Epithelial cell of proximal tubule (primary cell): Measurements from ENCODE around the gene SUZ12. TPM values are rescaled to one million over a fixed set of nuclear protein-coding genes. Genes with fewer than 3 reads are reported as not detected.
"Not testable (repeated sequence)": the region's sequence is repeated elsewhere in the genome, so short reads cannot be mapped to it uniquely, and the experiment has no call there.

ENCODE experiments used
- DNase-seq: peaks from one replicate; pipeline ENCODE4 v3.0.0-alpha.2; 2011; ENCODE audit warnings: low read depth
- H3K4me3 ChIP-seq: 2 replicates; pipeline ENCODE4 v1.5.1; 2011; ENCODE audit warnings: low read depth, mild to moderate bottlenecking, low read length
- total RNA-seq: library from RNA; depleted of rRNA; stranded (reverse); fragments of >200 nt; gene quantifications from 2 replicates; pipeline ENCODE4 v1.2.3, GENCODE V29; 2015
- TF ChIP-seq, protein P1 (sequence below): conservative IDR thresholded peaks from 2 replicates; pipeline ENCODE4 v1.5.1; 2012; ENCODE audit warnings: low read depth, mild to moderate bottlenecking, low read length

Gene SUZ12
- total RNA-seq, 1 donor from 2014 or later = 10.1 TPM

DNA sequence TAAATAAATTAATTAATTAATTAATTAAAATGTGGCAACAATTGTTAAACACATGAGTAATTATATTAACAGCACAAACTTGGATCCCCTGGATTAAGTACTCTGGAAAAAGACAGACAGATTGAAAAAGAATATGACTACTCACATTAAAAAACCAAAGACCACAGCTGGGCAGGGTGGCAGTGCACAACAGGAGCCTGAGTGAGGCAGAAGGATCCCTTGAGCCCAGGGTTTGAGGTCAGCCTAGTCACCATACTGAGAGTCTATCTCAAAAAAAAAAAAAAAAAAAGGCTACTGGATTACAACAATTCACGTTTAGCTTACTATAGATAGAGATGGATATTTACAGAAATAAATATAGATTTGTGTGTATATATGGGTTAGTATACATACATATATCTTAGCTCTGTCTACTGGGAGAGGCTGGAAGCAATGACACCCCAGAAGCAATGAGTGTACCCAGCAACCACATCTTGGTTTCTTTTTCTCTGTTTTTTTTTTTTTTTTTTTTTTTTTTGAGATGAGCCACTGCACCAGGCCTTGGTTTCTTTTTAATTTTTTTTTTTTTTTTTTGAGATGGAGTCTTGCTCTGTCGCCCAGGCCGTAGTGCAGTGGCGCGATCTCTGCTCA, 10.6 kb upstream of the SUZ12 start:
- DNase-seq = no peak
- no peak overlapping the region for H3K4me3 ChIP-seq
- TF ChIP-seq, protein P1, sequence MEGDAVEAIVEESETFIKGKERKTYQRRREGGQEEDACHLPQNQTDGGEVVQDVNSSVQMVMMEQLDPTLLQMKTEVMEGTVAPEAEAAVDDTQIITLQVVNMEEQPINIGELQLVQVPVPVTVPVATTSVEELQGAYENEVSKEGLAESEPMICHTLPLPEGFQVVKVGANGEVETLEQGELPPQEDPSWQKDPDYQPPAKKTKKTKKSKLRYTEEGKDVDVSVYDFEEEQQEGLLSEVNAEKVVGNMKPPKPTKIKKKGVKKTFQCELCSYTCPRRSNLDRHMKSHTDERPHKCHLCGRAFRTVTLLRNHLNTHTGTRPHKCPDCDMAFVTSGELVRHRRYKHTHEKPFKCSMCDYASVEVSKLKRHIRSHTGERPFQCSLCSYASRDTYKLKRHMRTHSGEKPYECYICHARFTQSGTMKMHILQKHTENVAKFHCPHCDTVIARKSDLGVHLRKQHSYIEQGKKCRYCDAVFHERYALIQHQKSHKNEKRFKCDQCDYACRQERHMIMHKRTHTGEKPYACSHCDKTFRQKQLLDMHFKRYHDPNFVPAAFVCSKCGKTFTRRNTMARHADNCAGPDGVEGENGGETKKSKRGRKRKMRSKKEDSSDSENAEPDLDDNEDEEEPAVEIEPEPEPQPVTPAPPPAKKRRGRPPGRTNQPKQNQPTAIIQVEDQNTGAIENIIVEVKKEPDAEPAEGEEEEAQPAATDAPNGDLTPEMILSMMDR = no peak

DNA sequence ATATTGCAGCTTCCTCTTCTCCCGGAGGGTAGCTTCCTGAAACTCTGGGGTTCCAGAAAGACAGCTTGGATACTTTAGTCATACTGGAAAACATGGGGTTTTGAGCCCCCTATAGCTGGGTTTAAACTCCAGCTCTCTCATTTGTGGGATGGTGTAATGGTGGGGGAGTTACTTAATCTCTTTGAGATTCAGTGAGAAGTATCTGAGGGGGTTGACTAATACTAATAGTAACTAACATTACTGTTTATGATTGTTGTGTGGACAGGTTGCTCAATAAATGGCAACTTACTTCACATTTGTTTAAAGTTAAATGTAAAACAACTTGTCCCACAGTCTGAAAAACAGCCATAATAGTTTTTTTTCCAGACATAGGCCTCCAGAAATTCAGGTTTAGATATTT, 5.1 kb upstream of the SUZ12 start:
- H3K4me3 ChIP-seq = no peak overlapping the region
- TF ChIP-seq, protein P1 = no peak
- DNase-seq = no peak

DNA sequence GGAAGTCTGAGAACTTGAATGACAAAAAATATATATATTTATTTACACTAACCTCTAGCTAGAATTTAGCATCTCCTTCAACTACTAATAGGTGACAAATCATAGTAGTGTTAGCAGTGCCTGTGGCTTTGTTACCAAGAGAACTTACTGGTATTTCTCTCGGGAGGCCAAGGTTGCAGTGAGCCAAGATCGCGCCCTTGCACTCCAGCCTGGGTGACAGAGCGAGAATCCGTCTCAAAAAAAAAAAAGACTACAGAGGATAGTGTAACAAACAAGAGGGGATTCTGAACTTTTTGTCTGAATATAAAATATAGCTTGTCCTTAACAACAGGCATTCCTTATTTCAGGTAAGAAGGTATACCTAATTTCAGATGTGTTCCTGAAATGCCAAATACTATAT, 1.3 kb upstream of the SUZ12 start:
- TF ChIP-seq, protein P1 = no peak
- no peak for DNase-seq
- H3K4me3 ChIP-seq = no peak overlapping the region

DNA sequence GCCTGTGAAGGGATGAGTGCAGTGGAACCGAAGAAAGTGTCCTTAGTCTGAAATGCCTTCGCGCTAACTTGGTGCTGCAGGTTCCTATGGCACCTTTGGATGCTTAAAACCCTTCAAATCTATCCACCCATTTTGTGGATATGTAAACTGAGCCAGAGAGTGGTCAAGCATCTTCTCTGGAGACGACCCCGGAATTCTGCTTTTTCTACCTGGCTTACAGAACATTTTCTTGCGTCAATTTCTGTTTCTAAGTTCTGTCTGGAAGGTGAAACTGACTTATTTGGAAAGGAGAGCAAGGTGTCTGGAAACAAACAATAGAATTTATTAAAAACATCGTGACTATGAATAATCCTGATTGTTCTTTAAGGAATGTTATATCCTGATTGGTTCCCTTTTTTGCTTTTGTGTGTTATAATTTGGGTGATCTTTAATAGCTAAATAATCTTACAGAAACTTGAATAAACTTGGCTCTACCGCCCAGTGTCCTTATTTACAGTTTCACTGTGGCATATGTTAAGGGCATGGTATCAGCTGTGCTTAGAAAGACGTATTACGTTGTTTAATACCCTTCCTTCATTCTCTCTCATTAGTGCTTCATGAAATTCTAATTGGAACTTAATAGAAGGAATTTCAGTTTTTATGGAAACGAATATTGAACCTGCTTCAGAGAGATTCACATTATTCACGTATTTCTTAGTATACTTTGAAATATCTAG, 1.3 kb downstream of the SUZ12 start:
- not testable (repeated sequence) for DNase-seq
- H3K4me3 ChIP-seq = peak overlapping the region; percentile 51

DNA sequence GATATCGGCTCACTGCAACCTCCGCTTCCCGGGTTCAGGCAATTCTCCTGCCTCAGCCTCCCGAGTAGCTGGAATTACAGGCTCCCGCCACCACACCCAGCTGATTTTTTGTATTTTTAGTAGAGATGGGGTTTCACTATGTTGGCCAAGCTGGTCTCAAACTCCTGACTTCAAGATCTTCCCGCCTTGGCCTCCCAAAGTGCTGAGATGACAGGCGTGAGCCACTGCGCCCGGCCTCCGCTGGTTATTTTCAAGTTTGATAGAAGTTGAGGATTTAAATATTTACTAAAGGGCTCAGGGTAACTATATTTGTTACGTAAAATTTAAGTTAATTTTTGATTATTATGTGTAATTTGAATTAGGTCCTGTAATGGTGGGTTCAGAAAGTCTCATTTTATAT, 5.1 kb downstream of the SUZ12 start:
- H3K4me3 ChIP-seq, DNase-seq: not testable (repeated sequence)

DNA sequence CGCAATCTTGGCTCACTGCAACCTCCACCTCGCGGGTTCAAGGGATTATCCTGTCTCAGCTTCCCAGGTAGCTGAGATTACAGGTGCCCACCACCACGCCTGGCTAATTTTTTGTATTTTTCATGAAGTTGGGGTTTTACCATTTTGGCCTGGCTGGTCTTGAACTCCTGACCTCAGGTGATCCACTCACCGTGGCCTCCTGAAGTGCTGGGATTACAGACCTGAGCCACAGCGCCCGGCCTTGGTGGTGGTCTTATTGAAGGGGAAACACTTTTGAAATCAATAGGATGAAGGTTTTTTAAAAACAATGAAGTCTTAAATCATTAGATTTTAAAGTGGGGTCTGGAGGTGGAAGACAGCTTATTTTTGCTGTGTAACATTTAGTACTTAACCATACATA, 5.6 kb downstream of the SUZ12 start:
- DNase-seq, H3K4me3 ChIP-seq: not testable (repeated sequence)

DNA sequence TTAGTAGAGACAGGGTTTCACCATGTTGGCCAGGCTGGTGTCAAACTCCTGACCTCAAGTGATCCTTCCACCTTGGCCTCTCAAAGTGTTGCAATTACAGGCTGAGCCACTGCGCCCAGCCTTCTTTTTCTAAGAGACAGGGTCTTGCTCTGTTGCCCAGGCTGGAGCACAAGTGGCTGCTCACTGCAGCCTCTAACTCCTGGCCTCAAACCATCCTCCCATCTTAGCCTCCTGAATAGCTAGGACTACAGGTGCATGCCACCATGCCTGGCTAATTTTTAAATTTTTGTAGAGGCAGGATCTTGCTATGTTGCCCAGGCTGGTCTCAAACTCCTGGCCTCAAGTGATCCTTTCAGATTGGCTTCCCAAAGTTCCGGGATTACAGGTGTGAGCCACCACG, 15.1 kb downstream of the SUZ12 start:
- not testable (repeated sequence) for DNase-seq, H3K4me3 ChIP-seq

DNA sequence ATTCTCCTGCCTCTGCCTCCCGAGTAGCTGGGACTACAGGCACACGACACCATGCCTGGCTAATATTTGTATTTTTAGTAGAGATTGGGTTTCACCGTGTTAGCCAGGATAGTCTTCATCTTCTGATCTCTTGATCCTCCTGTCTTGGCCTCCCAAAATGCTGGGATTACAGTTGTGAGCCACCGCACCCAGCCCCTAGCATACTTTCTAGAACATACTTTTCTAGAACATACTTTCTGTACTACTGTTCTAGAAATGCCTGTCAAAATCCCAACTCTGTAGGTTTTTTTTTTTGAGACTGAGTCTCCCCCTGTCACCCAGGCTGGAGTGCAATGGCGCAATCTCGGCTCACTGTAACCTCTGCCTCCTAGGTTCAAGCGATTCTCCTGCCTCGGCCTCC, 27.3 kb downstream of the SUZ12 start:
- not testable (repeated sequence) for H3K4me3 ChIP-seq, DNase-seq

DNA sequence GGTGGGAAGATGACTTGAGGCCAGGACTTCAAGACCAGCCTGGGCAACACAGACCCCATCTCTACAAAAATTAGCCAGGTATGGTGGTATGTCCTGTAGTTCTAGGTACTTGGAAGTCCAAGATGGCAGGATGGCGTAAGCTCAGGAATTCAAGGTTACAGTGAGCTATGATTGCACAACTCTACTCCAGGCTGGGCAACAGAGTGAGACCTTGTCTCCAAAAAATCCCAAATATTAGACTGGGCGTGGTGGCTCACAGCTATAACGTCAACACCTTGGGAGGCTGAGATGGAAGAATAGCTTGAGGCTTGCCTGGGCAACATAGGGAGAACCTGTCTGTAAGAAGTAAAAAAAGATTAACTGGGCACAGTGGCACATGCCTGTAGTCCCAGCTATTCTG, 30.8 kb downstream of the SUZ12 start:
- no peak for DNase-seq
- TF ChIP-seq, protein P1 = no peak
- no peak overlapping the region for H3K4me3 ChIP-seq

DNA sequence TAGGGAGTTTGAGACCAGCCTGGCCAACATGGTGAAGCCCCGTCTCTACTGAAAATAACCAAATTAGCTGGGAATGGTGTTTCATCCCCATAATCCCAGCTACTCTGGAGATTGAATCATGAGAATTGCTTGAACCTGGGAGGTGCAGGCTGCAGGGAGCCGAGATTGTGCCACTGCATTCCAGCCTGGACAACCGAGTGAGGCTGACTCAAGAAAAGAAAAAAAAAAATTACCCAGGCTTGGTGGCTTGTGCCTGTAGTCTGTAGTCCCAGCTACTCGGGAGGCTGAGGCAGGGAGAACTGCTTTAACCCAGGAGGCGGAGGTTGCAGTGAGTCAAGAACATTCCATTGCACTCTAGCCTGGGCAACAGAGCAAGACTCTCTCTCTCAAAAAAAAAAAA, 33.6 kb downstream of the SUZ12 start:
- not testable (repeated sequence) for DNase-seq, H3K4me3 ChIP-seq

DNA sequence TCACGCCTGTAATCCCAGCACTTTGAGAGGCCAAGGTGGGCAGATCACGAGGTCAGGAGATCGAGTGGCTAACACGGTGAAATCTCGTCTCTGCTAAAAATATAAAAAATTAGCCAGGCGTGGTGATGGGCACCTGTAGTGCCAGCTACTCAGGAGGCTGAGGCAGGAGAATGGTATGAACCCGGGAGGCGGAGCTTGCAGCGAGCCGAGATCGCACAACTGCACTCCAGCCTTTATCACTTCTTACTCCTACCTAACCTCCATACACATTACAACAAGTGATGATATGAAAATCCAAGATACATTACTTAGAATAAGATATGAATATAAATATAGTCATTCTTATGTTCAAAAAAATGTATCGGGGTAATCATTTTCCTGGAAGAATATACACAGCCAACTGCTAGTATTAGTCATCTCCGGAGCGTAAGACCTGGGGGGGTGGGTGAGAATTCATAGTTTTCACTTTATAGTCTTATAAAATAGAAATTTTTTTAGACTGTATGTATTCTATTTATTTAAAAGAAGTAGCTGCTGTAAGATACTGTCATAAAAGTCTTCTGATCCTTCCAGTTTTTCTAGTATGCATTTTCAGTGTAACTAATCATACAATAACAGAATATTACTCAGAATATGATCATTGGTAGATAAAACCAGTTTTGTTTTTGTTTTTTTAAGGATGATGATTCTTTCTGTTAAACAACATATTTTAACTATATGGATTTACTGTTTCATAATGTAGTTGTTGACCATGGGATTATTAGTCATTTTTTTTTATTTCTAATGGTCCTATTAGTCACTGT, 37.7 kb downstream of the SUZ12 start:
- not testable (repeated sequence) for DNase-seq, H3K4me3 ChIP-seq

DNA sequence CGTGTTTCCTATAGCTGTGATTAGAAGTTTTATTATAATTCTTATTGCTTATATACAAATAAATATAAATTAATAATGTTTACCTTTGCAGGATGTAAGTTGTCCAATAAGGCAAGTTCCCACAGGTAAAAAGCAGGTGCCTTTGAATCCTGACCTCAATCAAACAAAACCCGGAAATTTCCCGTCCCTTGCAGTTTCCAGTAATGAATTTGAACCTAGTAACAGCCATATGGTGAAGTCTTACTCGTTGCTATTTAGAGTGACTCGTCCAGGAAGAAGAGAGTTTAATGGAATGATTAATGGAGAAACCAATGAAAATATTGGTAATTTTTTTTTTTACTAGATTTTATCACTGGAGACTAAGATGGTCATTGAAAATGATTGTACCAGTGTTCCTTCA, 38.6 kb downstream of the SUZ12 start:
- H3K4me3 ChIP-seq, DNase-seq: not testable (repeated sequence)

DNA sequence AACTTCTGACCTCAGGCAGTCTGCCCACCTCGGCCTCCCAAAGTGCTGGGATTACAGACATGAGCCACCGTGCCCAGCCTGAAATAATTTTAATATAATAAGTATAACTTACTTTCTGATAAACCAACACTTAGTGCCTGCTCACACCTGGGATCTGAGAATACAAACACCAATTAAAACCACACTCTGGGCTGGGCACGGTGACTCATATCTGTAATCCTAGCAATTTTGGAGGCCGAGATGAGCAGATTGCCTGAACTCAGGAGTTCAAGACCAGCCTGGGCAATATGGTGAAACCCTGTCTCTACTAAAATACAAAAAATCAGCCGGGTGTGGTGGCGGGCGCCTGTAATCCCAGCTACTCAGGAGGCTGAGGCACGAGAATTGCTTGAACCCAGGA, 55.0 kb downstream of the SUZ12 start:
- H3K4me3 ChIP-seq, DNase-seq: not testable (repeated sequence)
